Esophagus squamous epithelium (tissue), 4 donors: ENCODE results near the gene CCDC30.

Experiments used
- CTCF ChIP-seq, 6 experiments: fragments of 450-650 bp in 4 of 6; fragments of 200-600 bp in 2 of 6; sonication (generic) in 2 of 6; IDR thresholded peaks; one replicate each; pipeline ENCODE4 v1.5.1; 2016 to 2019; ENCODE audit warnings: antibody characterized with exemption in 6 of 6, mild to moderate bottlenecking in 4 of 6, moderate library complexity in 4 of 6
- POLR2A ChIP-seq, 4 donors: fragments of 450-650 bp; IDR thresholded peaks; one replicate each; pipeline ENCODE4 v1.6.1; 2017; ENCODE audit warnings: antibody characterized with exemption in 4 of 4, mild to moderate bottlenecking in 4 of 4, moderate library complexity in 3 of 4

GRCh38 chr1:42576935-42577334, 113.8 kb downstream of the CCDC30 start:
- TF ChIP-seq CTCF (IDR thresholded peaks at IDR 0.05), result no peak
- TF ChIP-seq POLR2A (IDR thresholded peaks at IDR 0.05), result no peak
